ENCODE measurements around the gene MAP6D1.

The MAP6D1 gene

DNA sequence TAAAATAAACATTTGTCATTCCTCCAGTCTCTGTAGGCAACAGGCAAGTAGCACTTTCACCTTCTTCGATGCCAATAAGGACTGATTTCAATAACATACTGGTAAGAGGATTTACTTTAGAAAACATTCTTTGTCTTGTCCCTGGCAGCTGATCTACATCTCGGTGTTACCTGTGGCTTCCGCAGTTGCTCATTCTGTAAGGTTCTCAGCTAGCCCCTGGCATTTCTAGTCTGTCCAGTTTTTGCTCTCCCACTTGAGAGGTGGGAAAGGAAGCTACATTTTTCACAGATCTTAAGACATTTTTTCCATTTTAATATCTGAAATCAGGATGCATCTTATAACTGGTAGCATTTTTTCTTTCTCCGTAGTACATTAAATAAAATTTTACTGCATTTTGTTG lies 19.7 kb upstream of the MAP6D1 start:
- H3K36me3 ChIP-seq (ENCODE audit: control insufficient read depth in 5 of 5, insufficient read depth in 5 of 5, low read length in 5 of 5) = peaks cover 43 to 78% (median 50%) of the 10 kb centered on the region in 5 donors
- H3K4me3 ChIP-seq (ENCODE audit: low read depth in 1 of 5, low read length in 5 of 5) = no peak overlapping the region
- H3K9ac ChIP-seq (ENCODE audit: low read length in 5 of 5) = peak overlapping the region in 1 of 5 donors; percentile 12
- no peaks in the 10 kb centered on the region for H3K4me1 ChIP-seq (ENCODE audit: control insufficient read depth in 5 of 5, insufficient read depth in 5 of 5, low read length in 5 of 5)
- H3K9me3 ChIP-seq (ENCODE audit: control insufficient read depth in 5 of 5, low read length in 5 of 5) = no peaks in the 10 kb centered on the region
- no peak overlapping the region for H3K27ac ChIP-seq (ENCODE audit: low read depth, low read length)
- no peaks in the 10 kb centered on the region for H3K27me3 ChIP-seq (ENCODE audit: control insufficient read depth in 5 of 5, insufficient read depth in 4 of 5, low read length in 5 of 5)

DNA sequence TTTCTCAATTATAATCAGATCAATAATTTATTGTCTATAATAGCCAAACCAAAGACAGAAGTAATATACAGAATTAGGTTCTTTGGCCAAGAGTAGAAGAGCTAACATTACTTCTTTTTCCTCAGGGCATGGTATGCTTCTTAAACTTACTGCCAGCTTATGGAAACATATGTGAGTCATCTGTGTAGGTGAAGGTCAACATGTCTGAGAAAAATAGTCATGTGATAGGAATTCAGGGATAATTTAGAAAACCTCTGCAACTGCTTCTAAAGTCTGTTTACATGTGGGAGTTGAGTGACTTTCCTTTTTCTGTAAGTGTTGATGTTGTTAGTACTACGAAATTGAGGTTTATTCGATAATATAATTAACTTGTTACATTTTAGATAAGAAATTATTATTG lies 19.2 kb upstream of the MAP6D1 start:
- no peak overlapping the region for H3K4me3 ChIP-seq (ENCODE audit: low read depth in 1 of 5, low read length in 5 of 5)
- H3K4me1 ChIP-seq (ENCODE audit: control insufficient read depth in 5 of 5, insufficient read depth in 5 of 5, low read length in 5 of 5) = no peaks in the 10 kb centered on the region
- no peak overlapping the region for H3K27ac ChIP-seq (ENCODE audit: low read depth, low read length)
- H3K9ac ChIP-seq (ENCODE audit: low read length in 5 of 5) = peak overlapping the region in 1 of 5 donors; percentile 20
- no peaks in the 10 kb centered on the region for H3K9me3 ChIP-seq (ENCODE audit: control insufficient read depth in 5 of 5, low read length in 5 of 5)
- no peaks in the 10 kb centered on the region for H3K27me3 ChIP-seq (ENCODE audit: control insufficient read depth in 5 of 5, insufficient read depth in 4 of 5, low read length in 5 of 5)
- peaks cover 43 to 79% (median 52%) of the 10 kb centered on the region in 5 donors for H3K36me3 ChIP-seq (ENCODE audit: control insufficient read depth in 5 of 5, insufficient read depth in 5 of 5, low read length in 5 of 5)

DNA sequence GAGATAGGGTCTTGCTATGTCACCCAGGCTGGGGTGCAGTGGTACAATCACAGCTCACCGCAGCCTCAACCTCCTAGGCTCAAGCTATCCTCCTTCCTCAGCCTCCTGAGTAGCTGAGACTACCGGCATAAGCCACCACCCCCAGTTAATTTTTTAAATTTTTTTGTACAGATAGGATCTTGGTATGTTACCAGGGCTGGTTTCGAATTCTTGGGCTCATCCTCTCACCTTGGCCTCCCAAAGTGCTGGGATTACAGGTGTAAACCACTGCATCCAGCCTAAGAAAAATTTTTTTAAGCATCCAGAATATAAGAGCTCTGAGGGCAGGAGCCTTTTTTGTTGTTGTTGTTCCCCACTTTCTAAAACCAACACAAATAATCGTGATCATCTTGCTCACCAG lies 14.4 kb upstream of the MAP6D1 start:
- peaks cover 40 to 85% (median 56%) of the 10 kb centered on the region in 5 donors for H3K36me3 ChIP-seq (ENCODE audit: control insufficient read depth in 5 of 5, insufficient read depth in 5 of 5, low read length in 5 of 5)
- no peaks in the 10 kb centered on the region for H3K4me1 ChIP-seq (ENCODE audit: control insufficient read depth in 5 of 5, insufficient read depth in 5 of 5, low read length in 5 of 5)
- no peak overlapping the region for H3K4me3 ChIP-seq (ENCODE audit: low read depth in 1 of 5, low read length in 5 of 5)
- no peaks in the 10 kb centered on the region for H3K27me3 ChIP-seq (ENCODE audit: control insufficient read depth in 5 of 5, insufficient read depth in 4 of 5, low read length in 5 of 5)
- no peak overlapping the region for H3K27ac ChIP-seq (ENCODE audit: low read depth, low read length)
- H3K9ac ChIP-seq (ENCODE audit: low read length in 5 of 5) = no peak overlapping the region
- no peaks in the 10 kb centered on the region for H3K9me3 ChIP-seq (ENCODE audit: control insufficient read depth in 5 of 5, low read length in 5 of 5)

DNA sequence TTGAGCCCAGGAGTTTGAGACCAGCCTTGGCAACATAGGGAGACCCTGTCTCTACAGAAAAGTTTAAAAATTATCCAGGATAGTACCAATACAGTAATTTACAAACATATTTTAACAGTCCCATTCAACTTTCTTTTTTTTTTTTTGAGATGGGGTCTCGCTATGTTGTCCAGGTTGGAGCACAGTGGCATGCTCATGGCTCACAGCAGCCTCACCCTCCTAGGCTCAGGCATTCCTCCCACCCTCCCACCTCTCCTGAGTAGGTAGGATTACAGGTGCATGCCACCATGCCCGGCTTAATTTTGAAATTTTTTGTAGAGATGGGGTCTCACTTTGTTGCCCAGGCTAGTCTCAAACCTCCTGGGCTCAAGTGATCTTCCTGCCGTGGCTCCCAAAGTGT lies 12.5 kb upstream of the MAP6D1 start:
- H3K4me3 ChIP-seq (ENCODE audit: low read depth in 1 of 5, low read length in 5 of 5) = no peak overlapping the region
- no peaks in the 10 kb centered on the region for H3K27me3 ChIP-seq (ENCODE audit: control insufficient read depth in 5 of 5, insufficient read depth in 4 of 5, low read length in 5 of 5)
- H3K9ac ChIP-seq (ENCODE audit: low read length in 5 of 5) = no peak overlapping the region
- H3K36me3 ChIP-seq (ENCODE audit: control insufficient read depth in 5 of 5, insufficient read depth in 5 of 5, low read length in 5 of 5) = peaks cover 31 to 86% (median 63%) of the 10 kb centered on the region in 5 donors
- H3K27ac ChIP-seq (ENCODE audit: low read depth, low read length) = no peak overlapping the region
- no peaks in the 10 kb centered on the region for H3K4me1 ChIP-seq (ENCODE audit: control insufficient read depth in 5 of 5, insufficient read depth in 5 of 5, low read length in 5 of 5)
- no peaks in the 10 kb centered on the region for H3K9me3 ChIP-seq (ENCODE audit: control insufficient read depth in 5 of 5, low read length in 5 of 5)

DNA sequence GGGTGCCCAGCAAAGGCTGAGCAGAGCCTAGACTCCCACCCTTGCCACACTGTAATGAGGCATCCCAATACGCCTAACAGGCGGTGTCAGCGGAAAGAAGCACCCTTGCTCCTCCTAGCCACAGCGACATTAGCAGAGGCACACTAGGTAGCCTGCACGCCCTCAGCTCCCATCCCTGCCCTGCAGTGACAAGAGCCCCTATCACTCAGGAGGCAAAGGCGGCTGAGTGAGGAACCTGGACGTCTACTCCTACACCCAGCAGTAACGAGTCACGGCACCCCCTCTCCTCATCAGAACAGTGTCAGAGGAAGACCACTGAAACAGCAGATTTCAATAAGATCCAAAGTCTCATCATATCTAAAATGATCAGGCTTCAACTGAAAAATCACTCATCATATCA lies 12.0 kb upstream of the MAP6D1 start:
- Histone ChIP-seq H3K4me1 (ENCODE audit: control insufficient read depth in 5 of 5, insufficient read depth in 5 of 5, low read length in 5 of 5) (no peaks in the 10 kb centered on the region), H3K9me3 (ENCODE audit: control insufficient read depth in 5 of 5, low read length in 5 of 5) (no peaks in the 10 kb centered on the region), H3K36me3 (ENCODE audit: control insufficient read depth in 5 of 5, insufficient read depth in 5 of 5, low read length in 5 of 5) (peaks cover 31 to 88% (median 67%) of the 10 kb centered on the region in 5 donors), H3K9ac (ENCODE audit: low read length in 5 of 5) (no peak overlapping the region), H3K27ac (ENCODE audit: low read depth, low read length) (no peak overlapping the region), H3K4me3 (ENCODE audit: low read depth in 1 of 5, low read length in 5 of 5) (no peak overlapping the region), H3K27me3 (ENCODE audit: control insufficient read depth in 5 of 5, insufficient read depth in 4 of 5, low read length in 5 of 5) (no peaks in the 10 kb centered on the region)

DNA sequence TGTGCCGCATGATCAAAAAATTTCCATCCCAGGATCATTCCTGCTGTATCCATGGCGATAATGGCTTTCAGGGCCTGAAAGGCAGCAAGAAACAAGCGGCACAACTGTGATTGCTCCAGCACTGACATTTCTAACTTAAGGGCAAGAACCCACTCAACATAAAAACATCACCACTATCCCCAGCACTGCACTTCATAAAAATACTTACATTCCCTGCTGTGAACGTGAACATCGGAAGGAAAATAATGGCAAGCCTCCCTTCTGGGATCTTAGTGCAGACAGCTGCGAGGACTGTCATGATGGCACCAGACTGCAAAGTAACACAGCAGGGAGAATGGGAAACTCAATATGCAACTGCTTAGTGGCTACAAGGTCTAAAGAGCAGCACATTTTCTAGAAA lies 8.1 kb upstream of the MAP6D1 start:
- H3K4me1 ChIP-seq (ENCODE audit: control insufficient read depth in 5 of 5, insufficient read depth in 5 of 5, low read length in 5 of 5) = no peaks in the 10 kb centered on the region
- H3K9ac ChIP-seq (ENCODE audit: low read length in 5 of 5) = no peak overlapping the region
- no peaks in the 10 kb centered on the region for H3K27me3 ChIP-seq (ENCODE audit: control insufficient read depth in 5 of 5, insufficient read depth in 4 of 5, low read length in 5 of 5)
- no peak overlapping the region for H3K4me3 ChIP-seq (ENCODE audit: low read depth in 1 of 5, low read length in 5 of 5)
- H3K36me3 ChIP-seq (ENCODE audit: control insufficient read depth in 5 of 5, insufficient read depth in 5 of 5, low read length in 5 of 5) = peaks cover 15 to 76% (median 53%) of the 10 kb centered on the region in 5 donors
- H3K27ac ChIP-seq (ENCODE audit: low read depth, low read length) = no peak overlapping the region
- no peaks in the 10 kb centered on the region for H3K9me3 ChIP-seq (ENCODE audit: control insufficient read depth in 5 of 5, low read length in 5 of 5)

DNA sequence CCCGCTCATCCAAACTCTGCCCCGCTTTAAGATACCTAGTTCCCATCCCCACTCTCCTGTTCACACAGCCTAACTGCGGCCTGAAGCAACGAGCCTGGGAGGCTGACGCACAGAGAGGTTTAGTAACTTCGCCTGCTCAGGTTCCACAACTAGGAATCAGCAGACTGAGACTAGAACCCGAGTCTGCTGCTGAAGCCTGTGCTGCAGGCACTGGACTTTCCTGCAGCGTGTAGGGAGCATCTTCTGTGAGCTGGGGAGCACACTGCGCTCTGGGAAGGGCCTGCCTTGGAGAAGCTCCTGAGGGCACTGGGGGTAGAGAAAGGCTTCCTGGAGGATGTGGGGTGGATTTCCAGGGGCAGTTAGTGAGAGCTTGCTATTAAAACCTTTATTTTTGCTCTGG lies 4.8 kb upstream of the MAP6D1 start:
- H3K27ac ChIP-seq (ENCODE audit: low read depth, low read length) = no peak overlapping the region
- H3K36me3 ChIP-seq (ENCODE audit: control insufficient read depth in 5 of 5, insufficient read depth in 5 of 5, low read length in 5 of 5) = peaks cover 8 to 57% (median 51%) of the 10 kb centered on the region in 5 donors
- H3K4me1 ChIP-seq (ENCODE audit: control insufficient read depth in 5 of 5, insufficient read depth in 5 of 5, low read length in 5 of 5) = peaks cover 0 to 6% (median 5%) of the 10 kb centered on the region in 5 donors
- H3K27me3 ChIP-seq (ENCODE audit: control insufficient read depth in 5 of 5, insufficient read depth in 4 of 5, low read length in 5 of 5) = no peaks in the 10 kb centered on the region
- H3K4me3 ChIP-seq (ENCODE audit: low read depth in 1 of 5, low read length in 5 of 5) = no peak overlapping the region
- no peak overlapping the region for H3K9ac ChIP-seq (ENCODE audit: low read length in 5 of 5)
- H3K9me3 ChIP-seq (ENCODE audit: control insufficient read depth in 5 of 5, low read length in 5 of 5) = no peaks in the 10 kb centered on the region

DNA sequence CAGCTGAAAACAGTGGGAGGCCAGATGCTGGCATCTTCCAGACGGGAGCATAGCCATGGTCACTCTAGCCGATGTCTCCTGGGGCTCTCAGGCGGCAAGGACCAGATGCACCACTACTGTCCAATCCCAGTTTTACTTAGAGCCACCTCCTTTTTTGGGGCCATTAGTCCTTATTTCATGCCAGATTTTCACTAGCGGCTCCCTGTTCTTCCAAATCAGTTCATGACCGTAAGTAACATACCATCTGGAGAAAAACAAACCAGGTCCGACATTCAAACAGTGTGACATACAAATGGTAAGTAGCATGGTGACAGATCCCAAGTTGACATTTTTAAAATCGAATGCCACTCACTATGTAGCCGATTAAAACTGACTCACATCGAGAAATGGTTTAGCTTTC lies 4.1 kb upstream of the MAP6D1 start:
- H3K4me1 ChIP-seq (ENCODE audit: control insufficient read depth in 5 of 5, insufficient read depth in 5 of 5, low read length in 5 of 5) = peaks cover 0 to 13% (median 11%) of the 10 kb centered on the region in 5 donors
- H3K27ac ChIP-seq (ENCODE audit: low read depth, low read length) = no peak overlapping the region
- no peaks in the 10 kb centered on the region for H3K27me3 ChIP-seq (ENCODE audit: control insufficient read depth in 5 of 5, insufficient read depth in 4 of 5, low read length in 5 of 5)
- no peaks in the 10 kb centered on the region for H3K9me3 ChIP-seq (ENCODE audit: control insufficient read depth in 5 of 5, low read length in 5 of 5)
- no peak overlapping the region for H3K9ac ChIP-seq (ENCODE audit: low read length in 5 of 5)
- H3K4me3 ChIP-seq (ENCODE audit: low read depth in 1 of 5, low read length in 5 of 5) = no peak overlapping the region
- peaks cover 8 to 56% (median 51%) of the 10 kb centered on the region in 5 donors for H3K36me3 ChIP-seq (ENCODE audit: control insufficient read depth in 5 of 5, insufficient read depth in 5 of 5, low read length in 5 of 5)

DNA sequence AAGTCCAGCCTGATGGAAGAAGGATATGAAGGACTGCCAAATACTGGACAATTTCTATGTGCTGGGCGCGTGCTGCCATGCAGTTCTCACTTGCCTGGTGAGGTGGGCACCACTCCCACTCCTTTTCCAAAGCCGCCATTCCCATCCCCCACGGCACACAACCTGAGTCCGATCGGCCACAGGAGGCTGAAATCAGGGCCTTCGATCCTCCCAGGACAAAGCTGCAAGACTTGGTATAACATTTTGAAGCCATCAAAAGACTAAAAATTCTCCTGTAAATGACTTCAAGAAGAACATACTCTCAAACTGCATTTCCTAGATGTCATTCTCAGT lies 3.1 kb upstream of the MAP6D1 start:
- Histone ChIP-seq H3K9ac (ENCODE audit: low read length in 5 of 5) (no peak overlapping the region), H3K4me1 (ENCODE audit: control insufficient read depth in 5 of 5, insufficient read depth in 5 of 5, low read length in 5 of 5) (peaks cover 0 to 19% (median 13%) of the 10 kb centered on the region in 5 donors), H3K4me3 (ENCODE audit: low read depth in 1 of 5, low read length in 5 of 5) (no peak overlapping the region), H3K9me3 (ENCODE audit: control insufficient read depth in 5 of 5, low read length in 5 of 5) (no peaks in the 10 kb centered on the region), H3K27me3 (ENCODE audit: control insufficient read depth in 5 of 5, insufficient read depth in 4 of 5, low read length in 5 of 5) (no peaks in the 10 kb centered on the region), H3K27ac (ENCODE audit: low read depth, low read length) (no peak overlapping the region), H3K36me3 (ENCODE audit: control insufficient read depth in 5 of 5, insufficient read depth in 5 of 5, low read length in 5 of 5) (peaks cover 8 to 46% (median 41%) of the 10 kb centered on the region in 5 donors)

DNA sequence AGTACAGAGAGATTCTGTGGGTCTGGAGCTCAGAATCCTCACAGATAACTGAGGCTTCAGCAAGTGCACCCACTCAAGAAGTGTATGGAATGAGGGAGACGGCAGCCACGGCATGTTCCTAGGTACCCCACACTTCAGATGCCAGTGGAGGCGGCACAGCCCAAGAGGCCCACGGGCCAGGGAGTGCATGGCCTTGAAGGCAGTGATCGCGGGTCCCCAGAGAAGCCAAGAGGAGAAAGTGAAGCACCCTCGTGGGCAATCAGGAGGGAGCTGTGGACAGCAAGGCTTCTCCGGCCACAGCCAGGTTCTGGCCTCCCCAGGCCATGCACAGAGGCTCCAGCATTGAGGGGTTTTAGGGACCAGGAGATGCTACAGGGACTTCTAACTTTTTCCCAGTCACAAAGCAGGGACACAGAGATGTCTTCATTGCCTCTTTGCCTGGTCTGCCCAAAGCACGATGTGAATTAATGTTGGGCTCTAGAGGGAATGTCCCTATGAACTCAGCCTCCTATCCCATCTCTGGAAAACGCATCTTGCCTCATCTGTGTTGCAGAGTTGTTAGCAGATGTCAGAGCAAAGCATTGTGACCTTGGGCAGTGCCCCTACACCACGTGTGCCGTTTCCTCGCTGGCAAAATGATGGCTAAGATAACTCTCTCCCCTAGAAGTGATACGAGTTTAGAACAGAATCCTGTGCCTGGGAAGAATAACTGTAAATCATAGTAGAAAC lies 2.6 kb upstream of the MAP6D1 start:
- H3K27ac ChIP-seq (ENCODE audit: low read depth, low read length) = no peak overlapping the region
- no peaks in the 10 kb centered on the region for H3K9me3 ChIP-seq (ENCODE audit: control insufficient read depth in 5 of 5, low read length in 5 of 5)
- peaks cover 8 to 41% (median 36%) of the 10 kb centered on the region in 5 donors for H3K36me3 ChIP-seq (ENCODE audit: control insufficient read depth in 5 of 5, insufficient read depth in 5 of 5, low read length in 5 of 5)
- H3K4me3 ChIP-seq (ENCODE audit: low read depth in 1 of 5, low read length in 5 of 5) = no peak overlapping the region
- H3K4me1 ChIP-seq (ENCODE audit: control insufficient read depth in 5 of 5, insufficient read depth in 5 of 5, low read length in 5 of 5) = peaks cover 0 to 19% (median 13%) of the 10 kb centered on the region in 5 donors
- no peaks in the 10 kb centered on the region for H3K27me3 ChIP-seq (ENCODE audit: control insufficient read depth in 5 of 5, insufficient read depth in 4 of 5, low read length in 5 of 5)
- no peak overlapping the region for H3K9ac ChIP-seq (ENCODE audit: low read length in 5 of 5)

Data from subcutaneous abdominal adipose tissue (tissue), 5 donors.